DND-41 (cell line): ENCODE results near the gene ASCL3.

ENCODE experiments used
- CTCF ChIP-seq: IDR thresholded peaks from 2 replicates; pipeline ENCODE4 v1.5.1; 2012; ENCODE audit warnings: borderline replicate concordance, low read length, moderate library complexity, mild to moderate bottlenecking; ENCODE audit not compliant: poor library complexity, severe bottlenecking; ENCODE audit errors: extremely low read depth
- EZH2 ChIP-seq: IDR thresholded peaks from 3 replicates; pipeline ENCODE4 v1.6.1; 2012; ENCODE audit warnings: borderline replicate concordance, low read depth, mild to moderate bottlenecking, moderate library complexity, low read length, inconsistent platforms; ENCODE audit not compliant: severe bottlenecking

- TF ChIP-seq CTCF (no peak), EZH2 (no peak)
Measured at GRCh38 chr11:8922691-8923090, 20.1 kb downstream of the ASCL3 start.
